Ascending aorta (tissue), 2 donors: Measurements from ENCODE around the gene CABCOCO1. TPM values are rescaled to one million over a fixed set of nuclear protein-coding genes. Genes with fewer than 3 reads are reported as not detected.

Experiments used
- DNase-seq, 2 donors: peaks; one replicate each; pipeline ENCODE4 v3.0.0-alpha.2; 2019; ENCODE audit warnings: low spot score in 2 of 2
- H3K27ac ChIP-seq, 2 donors: fragments of 200-600 bp; sonication (generic); one replicate each; pipeline ENCODE4 v1.5.1; 2016 to 2017; ENCODE audit warnings: mild to moderate bottlenecking in 1 of 2
- H3K27me3 ChIP-seq: fragments of 200-600 bp; sonication (generic); one replicate; pipeline ENCODE4 v1.5.1; 2017
- H3K36me3 ChIP-seq, 2 donors: fragments of 200-600 bp; sonication (generic); one replicate each; pipeline ENCODE4 v1.5.1; 2016
- H3K4me1 ChIP-seq, 2 donors: fragments of 200-600 bp; sonication (generic); one replicate each; pipeline ENCODE4 v1.5.1; 2016 to 2017; ENCODE audit warnings: mild to moderate bottlenecking in 1 of 2
- H3K4me3 ChIP-seq, 2 donors: fragments of 200-600 bp; sonication (generic); one replicate each; pipeline ENCODE4 v1.5.1; 2016 to 2017; ENCODE audit warnings: mild to moderate bottlenecking in 1 of 2
- H3K9me3 ChIP-seq, 2 donors: fragments of 200-600 bp; sonication (generic); one replicate each; pipeline ENCODE4 v1.5.1; 2016
- intact Hi-C: fragments of 100-400 bp; cut with DNase I; formaldehyde crosslinking; loops from one replicate; pipeline ENCODE4 v1.15.1; 2023
- total RNA-seq: library from RNA; depleted of rRNA; stranded (reverse); fragments of >200 nt; gene quantifications from one replicate; pipeline ENCODE4 v1.1.0, GENCODE V29; 2016
- TF ChIP-seq, protein P1 (sequence below), 3 experiments: fragments of 200-600 bp in 2 of 3; fragments of 450-650 bp in 1 of 3; sonication (generic) in 2 of 3; IDR thresholded peaks; one replicate each; pipeline ENCODE4 v1.5.1; 2016 to 2019; ENCODE audit warnings: antibody characterized with exemption in 3 of 3, mild to moderate bottlenecking in 1 of 3, moderate library complexity in 1 of 3

Gene CABCOCO1
- total RNA-seq, 1 donor from 2014 or later = not detected

DNA sequence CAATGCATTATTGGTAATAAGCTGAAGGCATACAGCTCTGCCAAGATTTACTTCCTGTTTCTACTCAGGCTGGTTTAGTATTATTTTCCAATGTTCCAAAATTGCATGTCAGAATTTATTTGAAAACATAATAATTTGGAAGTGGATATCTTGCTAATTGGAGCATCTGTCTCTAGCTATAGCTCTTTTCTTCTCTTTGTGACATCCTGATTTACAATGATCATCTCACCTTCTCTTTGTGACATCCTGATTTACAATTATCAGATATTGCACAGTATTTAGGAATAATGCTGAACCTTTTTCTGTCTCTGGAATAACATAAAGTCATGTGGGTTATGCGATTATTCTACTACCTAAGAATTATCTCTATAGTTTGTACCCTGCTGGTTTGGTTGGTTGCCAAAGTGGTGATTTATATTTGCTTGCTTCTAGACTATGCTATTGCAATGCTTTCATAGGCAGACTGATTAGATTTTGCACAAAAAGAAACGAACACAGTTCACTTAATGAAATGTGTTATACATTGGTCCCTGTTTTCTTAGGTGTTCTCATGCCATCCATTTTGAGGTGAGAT, 44.3 kb upstream of the CABCOCO1 start:
- DNase-seq = no peak
- Histone ChIP-seq H3K4me3 (no peak overlapping the region), H3K4me1 (no peaks in the 10 kb centered on the region), H3K36me3 (no peaks in the 10 kb centered on the region), H3K9me3 (no peaks in the 10 kb centered on the region), H3K27me3 (no peaks in the 10 kb centered on the region), H3K27ac (no peak overlapping the region)
- intact Hi-C loops = no loop called here
- TF ChIP-seq, protein P1, sequence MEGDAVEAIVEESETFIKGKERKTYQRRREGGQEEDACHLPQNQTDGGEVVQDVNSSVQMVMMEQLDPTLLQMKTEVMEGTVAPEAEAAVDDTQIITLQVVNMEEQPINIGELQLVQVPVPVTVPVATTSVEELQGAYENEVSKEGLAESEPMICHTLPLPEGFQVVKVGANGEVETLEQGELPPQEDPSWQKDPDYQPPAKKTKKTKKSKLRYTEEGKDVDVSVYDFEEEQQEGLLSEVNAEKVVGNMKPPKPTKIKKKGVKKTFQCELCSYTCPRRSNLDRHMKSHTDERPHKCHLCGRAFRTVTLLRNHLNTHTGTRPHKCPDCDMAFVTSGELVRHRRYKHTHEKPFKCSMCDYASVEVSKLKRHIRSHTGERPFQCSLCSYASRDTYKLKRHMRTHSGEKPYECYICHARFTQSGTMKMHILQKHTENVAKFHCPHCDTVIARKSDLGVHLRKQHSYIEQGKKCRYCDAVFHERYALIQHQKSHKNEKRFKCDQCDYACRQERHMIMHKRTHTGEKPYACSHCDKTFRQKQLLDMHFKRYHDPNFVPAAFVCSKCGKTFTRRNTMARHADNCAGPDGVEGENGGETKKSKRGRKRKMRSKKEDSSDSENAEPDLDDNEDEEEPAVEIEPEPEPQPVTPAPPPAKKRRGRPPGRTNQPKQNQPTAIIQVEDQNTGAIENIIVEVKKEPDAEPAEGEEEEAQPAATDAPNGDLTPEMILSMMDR (IDR thresholded peaks at IDR 0.05) = no peak

DNA sequence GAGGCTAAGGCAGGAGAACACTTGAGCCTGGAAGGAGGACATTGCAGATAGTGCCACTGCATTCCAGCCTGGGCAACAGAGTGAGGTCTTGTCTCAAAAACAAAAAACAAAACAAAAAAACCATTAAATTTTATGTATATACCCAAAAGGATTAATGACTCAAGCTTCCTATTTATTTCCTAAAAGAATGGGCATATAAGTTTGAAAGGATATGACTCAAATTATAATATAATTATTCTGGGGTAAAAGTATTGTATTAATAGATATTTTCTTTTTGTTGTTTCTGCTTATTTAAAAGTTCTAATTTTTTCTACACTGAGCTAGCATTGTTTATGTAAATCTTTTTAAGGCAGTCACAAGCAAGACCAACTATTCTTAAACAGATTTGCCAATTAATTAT, 42.2 kb upstream of the CABCOCO1 start:
- no peak overlapping the region for H3K27ac ChIP-seq
- H3K4me1 ChIP-seq = no peaks in the 10 kb centered on the region
- TF ChIP-seq, protein P1 (IDR thresholded peaks at IDR 0.05) = no peak
- no peaks in the 10 kb centered on the region for H3K27me3 ChIP-seq
- H3K36me3 ChIP-seq = no peaks in the 10 kb centered on the region
- intact Hi-C loops = no loop called here
- H3K9me3 ChIP-seq = no peaks in the 10 kb centered on the region
- H3K4me3 ChIP-seq = no peak overlapping the region
- DNase-seq = no peak

DNA sequence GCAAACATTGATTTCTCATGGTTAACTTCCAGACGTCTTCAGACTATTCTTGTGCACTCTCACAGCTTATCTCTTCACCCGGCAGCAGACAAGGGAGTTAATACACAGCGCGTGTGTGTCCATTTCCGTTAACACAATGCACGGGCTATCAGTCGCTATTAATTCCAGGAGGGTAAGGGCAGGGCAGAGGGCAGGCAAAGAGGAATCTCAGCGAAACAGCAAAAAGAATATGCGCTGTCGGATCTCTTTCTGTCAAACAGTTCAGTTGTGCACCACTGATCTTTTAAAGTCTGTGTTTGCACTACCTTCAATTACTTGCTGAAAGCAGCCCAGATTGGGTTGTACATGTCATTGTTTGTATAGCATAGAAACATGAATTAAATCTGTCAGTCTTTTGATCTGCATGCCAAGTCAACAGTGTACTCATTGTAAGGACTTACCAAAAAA, 41.1 kb upstream of the CABCOCO1 start:
- DNase-seq = no peak

DNA sequence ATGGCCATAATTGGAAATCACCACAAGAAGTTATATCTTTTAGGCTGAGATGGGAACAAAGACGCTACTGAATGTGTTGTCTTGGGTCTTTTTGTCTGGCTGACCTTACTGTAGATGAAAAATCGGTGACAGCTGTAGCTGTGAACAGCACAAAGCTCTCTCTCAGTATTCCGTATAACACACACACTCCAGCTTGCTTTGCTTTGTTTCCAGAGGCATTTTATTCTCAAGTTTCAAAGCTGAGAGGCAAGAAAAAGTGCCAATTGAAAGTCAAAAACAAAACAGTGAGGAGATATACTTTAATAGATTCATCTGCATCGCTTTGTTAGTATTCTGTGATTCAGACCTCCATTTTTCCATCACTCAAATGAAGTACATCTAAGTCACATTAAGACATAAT, 39.6 kb upstream of the CABCOCO1 start:
- intact Hi-C loops = no loop called here
- Histone ChIP-seq H3K36me3 (no peaks in the 10 kb centered on the region), H3K4me3 (no peak overlapping the region), H3K27ac (no peak overlapping the region), H3K4me1 (no peaks in the 10 kb centered on the region), H3K27me3 (no peaks in the 10 kb centered on the region), H3K9me3 (no peaks in the 10 kb centered on the region)
- TF ChIP-seq, protein P1 (IDR thresholded peaks at IDR 0.05) = no peak
- no peak for DNase-seq

More for the DNA sequence above, 41.1 kb upstream of the CABCOCO1 start:
- intact Hi-C loops = no loop called here
- Histone ChIP-seq H3K27ac (no peak overlapping the region), H3K36me3 (no peaks in the 10 kb centered on the region), H3K4me1 (no peaks in the 10 kb centered on the region), H3K9me3 (no peaks in the 10 kb centered on the region), H3K4me3 (no peak overlapping the region), H3K27me3 (no peaks in the 10 kb centered on the region)
- TF ChIP-seq, protein P1 (IDR thresholded peaks at IDR 0.05) = no peak

DNA sequence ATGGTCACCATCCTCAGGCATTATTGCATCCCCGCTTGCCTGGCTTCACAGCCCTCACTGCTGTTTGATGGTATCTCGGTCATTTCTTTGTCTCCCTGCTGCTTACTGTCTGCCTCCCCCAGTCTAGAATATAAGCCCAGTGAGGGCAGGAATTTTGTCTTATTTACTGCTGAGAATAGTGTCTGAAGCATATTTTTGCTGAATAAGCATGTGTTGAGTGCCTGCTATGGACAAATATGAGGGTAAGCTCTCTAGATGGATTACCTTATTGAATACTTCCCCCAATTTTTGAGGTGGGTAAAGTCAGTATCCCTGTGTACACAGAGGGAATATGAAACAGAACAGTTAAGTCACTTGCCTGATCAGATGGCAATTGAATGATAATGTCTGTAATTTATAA, 36.5 kb upstream of the CABCOCO1 start:
- intact Hi-C loops = no loop called here
- no peak for DNase-seq
- TF ChIP-seq, protein P1 (IDR thresholded peaks at IDR 0.05) = no peak
- Histone ChIP-seq H3K27me3 (no peaks in the 10 kb centered on the region), H3K36me3 (no peaks in the 10 kb centered on the region), H3K4me3 (no peak overlapping the region), H3K27ac (no peak overlapping the region), H3K4me1 (peaks cover 0 to 8% of the 10 kb centered on the region in 2 donors), H3K9me3 (no peaks in the 10 kb centered on the region)

DNA sequence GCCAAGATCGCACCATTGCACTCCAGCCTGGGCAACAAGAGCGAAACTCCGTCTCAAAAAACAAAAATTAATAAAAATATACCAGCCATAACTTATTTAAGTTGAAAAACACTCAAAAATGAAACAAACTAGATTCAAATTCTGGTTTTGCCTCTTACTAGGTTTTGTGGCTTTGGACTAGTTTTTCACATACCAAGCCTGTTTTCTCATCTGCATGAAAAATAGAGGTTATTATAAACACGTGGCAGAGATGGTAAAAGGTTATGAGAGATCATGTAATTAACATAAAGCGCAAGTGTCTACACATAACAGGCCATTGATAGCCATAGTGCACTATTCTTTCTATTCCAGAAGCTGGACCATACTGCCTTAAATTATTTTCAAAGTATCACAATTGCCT, 35.5 kb upstream of the CABCOCO1 start:
- intact Hi-C loops = no loop called here
- Histone ChIP-seq H3K36me3 (no peaks in the 10 kb centered on the region), H3K4me3 (no peak overlapping the region), H3K4me1 (peaks cover 0 to 8% of the 10 kb centered on the region in 2 donors), H3K27ac (no peak overlapping the region), H3K9me3 (no peaks in the 10 kb centered on the region), H3K27me3 (no peaks in the 10 kb centered on the region)
- no peak for DNase-seq
- TF ChIP-seq, protein P1 (IDR thresholded peaks at IDR 0.05) = no peak
